ENCODE measurements around the gene SCN11A.
"Not testable (repeated sequence)": the region's sequence is repeated elsewhere in the genome, so short reads cannot be mapped to it uniquely, and the experiment has no call there.

SCN11A gene

GRCh38 chr3:39067286-39067685 is 15.5 kb upstream of the SCN11A start:
- no peak for DNase-seq (ENCODE audit: extremely low read depth in 1 of 2, low read depth in 1 of 2)

GRCh38 chr3:39065197-39065596 is 13.5 kb upstream of the SCN11A start:
- DNase-seq (ENCODE audit: extremely low read depth in 1 of 2, low read depth in 1 of 2) = peak in 1 of 2 donors; percentile 0

- no peak for DNase-seq (ENCODE audit: extremely low read depth in 1 of 2, low read depth in 1 of 2)
Observed at GRCh38 chr3:39064646-39065045, 12.9 kb upstream of the SCN11A start.

- no peak for DNase-seq (ENCODE audit: extremely low read depth in 1 of 2, low read depth in 1 of 2)
Observed at GRCh38 chr3:39063143-39063542, 11.4 kb upstream of the SCN11A start.

- no peak for DNase-seq (ENCODE audit: extremely low read depth in 1 of 2, low read depth in 1 of 2)
Observed at GRCh38 chr3:39062180-39062579, 10.4 kb upstream of the SCN11A start.

GRCh38 chr3:39061228-39061627 is 9.5 kb upstream of the SCN11A start:
- not testable (repeated sequence) for DNase-seq (ENCODE audit: extremely low read depth in 1 of 2, low read depth in 1 of 2)

- DNase-seq (ENCODE audit: extremely low read depth in 1 of 2, low read depth in 1 of 2) = no peak
Observed at GRCh38 chr3:39056151-39056550, 4.4 kb upstream of the SCN11A start.

GRCh38 chr3:39053696-39054095 is 2.0 kb upstream of the SCN11A start:
- no peak for DNase-seq (ENCODE audit: extremely low read depth in 1 of 2, low read depth in 1 of 2)

- no peak for DNase-seq (ENCODE audit: extremely low read depth in 1 of 2, low read depth in 1 of 2)
Observed at GRCh38 chr3:39052583-39052982, 839 bp upstream of the SCN11A start.

GRCh38 chr3:39050029-39050428 is 1.7 kb downstream of the SCN11A start:
- DNase-seq (ENCODE audit: extremely low read depth in 1 of 2, low read depth in 1 of 2) = no peak

GRCh38 chr3:39038165-39038564 is 13.6 kb downstream of the SCN11A start:
- DNase-seq (ENCODE audit: extremely low read depth in 1 of 2, low read depth in 1 of 2) = no peak

GRCh38 chr3:39029556-39029955 is 22.2 kb downstream of the SCN11A start:
- no peak for DNase-seq (ENCODE audit: extremely low read depth in 1 of 2, low read depth in 1 of 2)

GRCh38 chr3:39028546-39028945 is 23.2 kb downstream of the SCN11A start:
- no peak for DNase-seq (ENCODE audit: extremely low read depth in 1 of 2, low read depth in 1 of 2)

GRCh38 chr3:39025222-39025970 is 26.3 kb downstream of the SCN11A start:
- no peak for DNase-seq (ENCODE audit: extremely low read depth in 1 of 2, low read depth in 1 of 2)

- no peak for DNase-seq (ENCODE audit: extremely low read depth in 1 of 2, low read depth in 1 of 2)
Observed at GRCh38 chr3:39024497-39024896, 27.2 kb downstream of the SCN11A start.

GRCh38 chr3:39022286-39022630 is 29.5 kb downstream of the SCN11A start:
- no peak for DNase-seq (ENCODE audit: extremely low read depth in 1 of 2, low read depth in 1 of 2)

GRCh38 chr3:39021465-39022285 is 30.1 kb downstream of the SCN11A start:
- no peak for DNase-seq (ENCODE audit: extremely low read depth in 1 of 2, low read depth in 1 of 2)

GRCh38 chr3:39021029-39021428 is 30.7 kb downstream of the SCN11A start:
- DNase-seq (ENCODE audit: extremely low read depth in 1 of 2, low read depth in 1 of 2) = no peak

GRCh38 chr3:39019299-39019698 is 32.4 kb downstream of the SCN11A start:
- DNase-seq (ENCODE audit: extremely low read depth in 1 of 2, low read depth in 1 of 2) = no peak

GRCh38 chr3:39015418-39015817 is 36.3 kb downstream of the SCN11A start:
- DNase-seq (ENCODE audit: extremely low read depth in 1 of 2, low read depth in 1 of 2) = no peak

- no peak for DNase-seq (ENCODE audit: extremely low read depth in 1 of 2, low read depth in 1 of 2)
Observed at GRCh38 chr3:39013921-39014509, 37.7 kb downstream of the SCN11A start.

- no peak for DNase-seq (ENCODE audit: extremely low read depth in 1 of 2, low read depth in 1 of 2)
Observed at GRCh38 chr3:39013289-39013688, 38.5 kb downstream of the SCN11A start.

Measured in activated CD8-positive, alpha-beta memory T cell treated with anti-CD3 and anti-CD28 coated beads for 1 hour (primary cell).